Epithelial cell of umbilical artery (primary cell): ENCODE measurements around the gene ZNF512B. TPM values are rescaled to one million over a fixed set of nuclear protein-coding genes. Genes with fewer than 3 reads are reported as not detected.

Source experiments
- total RNA-seq: library from RNA; depleted of rRNA; stranded (reverse); fragments of >200 nt; gene quantifications from 2 replicates; pipeline ENCODE4 v1.2.3, GENCODE V29; 2014

Gene ZNF512B
- 6.5 and 8.2 TPM in 2 replicates for total RNA-seq

GRCh38 chr20:63969838-63970713 lies at the start of gene ZNF512B:
Gene ZNF512B, minus strand, starts transcription at chr20:63969930. Its CDS starts 1,980 bp downstream, at chr20:63967950.

GRCh38 chr20:63980806-63981728 lies 11.3 kb upstream of the ZNF512B start, which contains the start of gene PRPF6:
Gene PRPF6, plus strand, starts transcription at chr20:63981132. Its CDS starts 114 bp downstream, at chr20:63981246.

GRCh38 chr20:63979557-63980316 lies 10.0 kb upstream of the ZNF512B start, which contains the start of gene SAMD10:
Gene SAMD10, minus strand, starts transcription at chr20:63979642. Its CDS starts 175 bp downstream, at chr20:63979467.

GRCh38 chr20:63955827-63956663 lies 13.7 kb downstream of the ZNF512B start, which contains the start of gene UCKL1:
Gene UCKL1, minus strand, starts transcription at chr20:63956416. Its CDS starts 44 bp downstream, at chr20:63956372.

Other genes with a start within 250 kb of the ZNF512B start
- gene LIME1, start 233.3 kb downstream of the ZNF512B start, total RNA-seq: 1.3 and 4.3 TPM in 2 replicates
- gene SLC2A4RG, start 230.2 kb downstream of the ZNF512B start, total RNA-seq: 9.1 and 10.4 TPM in 2 replicates
- gene ZBTB46, start 138.7 kb downstream of the ZNF512B start, total RNA-seq: 2.9 and 4.9 TPM in 2 replicates
- gene ABHD16B, start 108.4 kb downstream of the ZNF512B start, total RNA-seq: not detected in 2 replicates
- 114 and 127 TPM in 2 replicates for gene TPD52L2, start 104.7 kb downstream of the ZNF512B start, total RNA-seq
- 63.2 and 67.9 TPM in 2 replicates for gene DNAJC5, start 74.8 kb downstream of the ZNF512B start, total RNA-seq
- 22.9 and 28.9 TPM in 2 replicates for gene UCKL1, start 13.5 kb downstream of the ZNF512B start, total RNA-seq
- gene SAMD10, start 9.7 kb upstream of the ZNF512B start, total RNA-seq: 2.6 TPM in 2 replicates
- 61.7 and 62.0 TPM in 2 replicates for gene PRPF6, start 11.2 kb upstream of the ZNF512B start, total RNA-seq
- 2.6 and 3.0 TPM in 2 replicates for gene C20orf204, start 66.3 kb upstream of the ZNF512B start, total RNA-seq
- 18.2 and 24.4 TPM in 2 replicates for gene SOX18, start 79.7 kb upstream of the ZNF512B start, total RNA-seq
- 20.7 and 31.2 TPM in 2 replicates for gene TCEA2, start 93.3 kb upstream of the ZNF512B start, total RNA-seq
- gene RGS19, start 109.6 kb upstream of the ZNF512B start, total RNA-seq: 11.7 and 18.2 TPM in 2 replicates
- 0.61 and 2.3 TPM in 2 replicates for gene OPRL1, start 110.2 kb upstream of the ZNF512B start, total RNA-seq
- gene LKAAEAR1, start 114.5 kb upstream of the ZNF512B start, total RNA-seq: 0.97 TPM in 1 of 2 replicates, not detected in the other
- not detected in 2 replicates for gene NPBWR2, start 137.6 kb upstream of the ZNF512B start, total RNA-seq
- under 0.01 TPM in 1 of 2 replicates, not detected in the other for gene MYT1, start 194.5 kb upstream of the ZNF512B start, total RNA-seq